ENCODE measurements around the gene WDR7.

The WDR7 gene

GRCh38 chr18:57073501-57074187 lies 422.5 kb downstream of the WDR7 start:
- no peak overlapping the region for H2AFZ ChIP-seq (ENCODE audit: low read depth, low read length)

GRCh38 chr18:57075716-57076400 lies 424.7 kb downstream of the WDR7 start:
- Histone ChIP-seq H3K4me2 (ENCODE audit: low read length) (no peak overlapping the region), H3K4me1 (ENCODE audit: low read length) (peaks cover 65% of the 10 kb centered on the region), H2AFZ (ENCODE audit: low read depth, low read length) (no peak overlapping the region), H3K4me3 (ENCODE audit: low read length) (no peak overlapping the region), H3K9me3 (ENCODE audit: insufficient read depth, low read length) (peaks cover 8% of the 10 kb centered on the region; the same call in 1 of the 2 replicates), H4K20me1 (ENCODE audit: insufficient read depth, low read length) (no peaks in the 10 kb centered on the region), H3K9ac (ENCODE audit: low read length) (no peak overlapping the region), H3K79me2 (ENCODE audit: low read length) (no peaks in the 10 kb centered on the region), H3K27me3 (ENCODE audit: low read depth, low read length) (peaks cover 71% of the 10 kb centered on the region), H3K36me3 (replicated peaks; ENCODE audit: low read depth, low read length) (peaks cover 11% of the 10 kb centered on the region), H3K27ac (ENCODE audit: low read length) (no peak overlapping the region)
- TF ChIP-seq EZH2phosphoT487 (IDR thresholded peaks at IDR 0.05; ENCODE audit: low read depth) (no peak), CTCF (IDR thresholded peaks at IDR 0.05; ENCODE audit: low read depth, low read length) (no peak)

More at GRCh38 chr18:57073501-57074187, 422.5 kb downstream of the WDR7 start:
- peaks cover 43% of the 10 kb centered on the region for H3K4me1 ChIP-seq (ENCODE audit: low read length)
- H3K4me3 ChIP-seq (ENCODE audit: low read length): peak overlapping the region; percentile 38
- H3K36me3 ChIP-seq (replicated peaks; ENCODE audit: low read depth, low read length): no peaks in the 10 kb centered on the region
- no peak overlapping the region for H3K9ac ChIP-seq (ENCODE audit: low read length)
- H3K79me2 ChIP-seq (ENCODE audit: low read length): no peaks in the 10 kb centered on the region
- TF ChIP-seq CTCF (IDR thresholded peaks at IDR 0.05; ENCODE audit: low read depth, low read length) (no peak), EZH2phosphoT487 (IDR thresholded peaks at IDR 0.05; ENCODE audit: low read depth) (no peak)
- peak overlapping the region; percentile 52 for H3K4me2 ChIP-seq (ENCODE audit: low read length)
- no peak overlapping the region for H3K27ac ChIP-seq (ENCODE audit: low read length)
- H3K27me3 ChIP-seq (ENCODE audit: low read depth, low read length): peaks cover 60% of the 10 kb centered on the region
- no peaks in the 10 kb centered on the region for H3K9me3 ChIP-seq (ENCODE audit: insufficient read depth, low read length)
- no peaks in the 10 kb centered on the region for H4K20me1 ChIP-seq (ENCODE audit: insufficient read depth, low read length)

GRCh38 chr18:57077005-57077765 lies 426.0 kb downstream of the WDR7 start:
- peaks cover 13% of the 10 kb centered on the region for H3K36me3 ChIP-seq (replicated peaks; ENCODE audit: low read depth, low read length)
- peak overlapping the region; percentile 30; the same call in 1 of the 2 replicates for H3K9ac ChIP-seq (ENCODE audit: low read length)
- H3K4me1 ChIP-seq (ENCODE audit: low read length): peaks cover 78% of the 10 kb centered on the region
- H3K9me3 ChIP-seq (ENCODE audit: insufficient read depth, low read length): peaks cover 8% of the 10 kb centered on the region; the same call in 1 of the 2 replicates
- peaks cover 61% of the 10 kb centered on the region for H3K27me3 ChIP-seq (ENCODE audit: low read depth, low read length)
- no peak for TF ChIP-seq EZH2phosphoT487 (IDR thresholded peaks at IDR 0.05; ENCODE audit: low read depth)
- TF ChIP-seq CTCF (IDR thresholded peaks at IDR 0.05; ENCODE audit: low read depth, low read length): no peak
- H3K4me3 ChIP-seq (ENCODE audit: low read length): peak overlapping the region; percentile 44
- no peaks in the 10 kb centered on the region for H3K79me2 ChIP-seq (ENCODE audit: low read length)
- H2AFZ ChIP-seq (ENCODE audit: low read depth, low read length): peak overlapping the region; percentile 27; the same call in 1 of the 2 replicates
- peak overlapping the region; percentile 31 for H3K27ac ChIP-seq (ENCODE audit: low read length)
- H3K4me2 ChIP-seq (ENCODE audit: low read length): peak overlapping the region; percentile 68
- no peaks in the 10 kb centered on the region for H4K20me1 ChIP-seq (ENCODE audit: insufficient read depth, low read length)

Data from OCI-LY3 (cell line).